ENCODE results near the gene WDR13. TPM values are rescaled to one million over a fixed set of nuclear protein-coding genes. Genes with fewer than 3 reads are reported as not detected.

The WDR13 gene
- total and polyA plus RNA-seq, 4 donors, result 48.0 to 137 (median 131) TPM

DNA sequence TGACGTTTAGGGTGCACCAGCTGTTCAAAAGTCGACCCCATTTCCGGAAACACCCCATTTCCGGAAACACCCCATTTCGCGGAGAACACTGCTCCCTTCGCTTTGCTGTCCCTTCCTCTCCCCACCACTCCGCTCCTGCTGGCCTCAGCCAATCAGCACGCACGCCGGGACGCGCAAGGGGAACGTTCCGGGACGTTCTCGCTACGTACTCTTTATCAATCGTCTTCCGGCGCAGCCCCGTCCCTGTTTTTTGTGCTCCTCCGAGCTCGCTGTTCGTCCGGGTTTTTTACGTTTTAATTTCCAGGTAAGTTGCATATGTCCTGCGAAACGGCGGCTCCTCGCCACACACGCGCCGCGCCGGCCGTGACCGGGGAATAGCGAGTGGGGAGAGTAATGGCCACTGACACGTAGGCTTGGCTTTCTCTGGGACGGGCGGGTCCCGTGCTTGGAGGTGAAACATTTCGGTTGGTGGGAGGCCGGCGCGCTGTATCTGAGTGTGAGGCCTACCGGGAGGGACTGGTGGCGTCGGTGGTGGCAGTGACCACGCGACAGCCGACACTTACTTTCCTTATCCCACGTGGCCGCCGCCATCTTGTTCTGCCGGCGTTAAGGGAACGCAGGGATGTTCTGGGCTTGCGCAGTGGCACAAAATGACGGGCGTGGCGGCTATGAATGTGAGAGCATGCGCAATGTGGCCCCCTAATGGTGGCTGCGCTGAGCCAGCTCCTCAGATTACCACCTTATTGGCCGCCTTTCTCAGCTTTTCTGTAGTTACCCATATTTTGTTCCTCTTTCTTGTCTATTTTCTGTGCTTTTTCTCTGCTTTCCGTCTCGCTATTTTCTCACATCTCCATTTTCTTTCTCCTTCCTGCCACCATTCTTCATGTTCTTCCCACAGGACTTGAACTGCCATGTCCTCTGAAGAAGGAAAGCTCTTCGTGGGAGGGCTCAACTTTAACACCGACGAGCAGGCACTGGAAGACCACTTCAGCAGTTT lies 22.7 kb upstream of the WDR13 start, which contains the start of gene RBM3:
Gene RBM3 (plus strand): TSS at position 215 of the 997 bp plus-strand sequence. CDS start 697 bp downstream, at position 912.
- Histone ChIP-seq H3K4me3 (ENCODE audit: low read depth, low read length) (peak within 1 kb of the TSS; percentile 93), H3K27me3 (ENCODE audit: control insufficient read depth, insufficient read depth, low read length) (no peaks in the 10 kb centered on the region), H3K4me1 (ENCODE audit: control insufficient read depth, insufficient read depth, low read length) (peaks cover 20% of the 10 kb centered on the region), H3K9me3 (ENCODE audit: control insufficient read depth, insufficient read depth, low read length) (no peaks in the 10 kb centered on the region), H3K36me3 (ENCODE audit: control insufficient read depth, insufficient read depth, low read length) (peaks cover 24% of the 10 kb centered on the region), H3K27ac (ENCODE audit: low read depth, low read length) (peak within 1 kb of the TSS; percentile 98)
- WGBS (ENCODE audit: insufficient coverage), result 28% methylated on average over 67 of the region's 71 CpGs
- DNase-seq (ENCODE audit: low read depth in 4 of 6, low spot score in 6 of 6), result peak; percentile 56 to 98 (median 84)

- peak overlapping the region; percentile 93 for H3K4me3 ChIP-seq (ENCODE audit: low read depth, low read length)
- DNase-seq (ENCODE audit: low read depth in 4 of 6, low spot score in 6 of 6), result no peak
- H3K9me3 ChIP-seq (ENCODE audit: control insufficient read depth, insufficient read depth, low read length), result no peaks in the 10 kb centered on the region
- WGBS (ENCODE audit: insufficient coverage), result 83% methylated on average over 13 of the region's 13 CpGs
- H3K36me3 ChIP-seq (ENCODE audit: control insufficient read depth, insufficient read depth, low read length), result peaks cover 24% of the 10 kb centered on the region
- no peaks in the 10 kb centered on the region for H3K27me3 ChIP-seq (ENCODE audit: control insufficient read depth, insufficient read depth, low read length)
- H3K4me1 ChIP-seq (ENCODE audit: control insufficient read depth, insufficient read depth, low read length), result peaks cover 20% of the 10 kb centered on the region
- H3K27ac ChIP-seq (ENCODE audit: low read depth, low read length), result peak overlapping the region; percentile 98
Measured at GRCh38 chrX:48575642-48576041, 21.6 kb upstream of the WDR13 start.

DNA sequence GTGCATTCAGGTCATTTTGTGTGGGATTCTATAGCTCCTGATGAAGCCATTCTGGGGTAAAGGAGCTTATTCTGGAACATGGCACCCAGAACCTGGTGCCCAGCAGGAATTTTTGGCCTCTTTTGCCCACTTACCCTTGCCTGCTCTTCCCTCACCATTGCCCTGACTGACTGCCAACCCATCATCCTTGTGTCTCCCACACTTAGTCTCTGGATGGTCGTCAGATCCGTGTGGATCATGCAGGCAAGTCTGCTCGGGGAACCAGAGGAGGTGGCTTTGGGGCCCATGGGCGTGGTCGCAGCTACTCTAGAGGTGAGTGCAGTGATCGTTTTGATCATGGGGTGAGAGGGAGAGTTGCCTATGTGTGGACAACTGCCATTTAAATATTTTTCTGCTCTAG lies 21.2 kb upstream of the WDR13 start:
- Histone ChIP-seq H3K27ac (ENCODE audit: low read depth, low read length) (no peak overlapping the region), H3K9me3 (ENCODE audit: control insufficient read depth, insufficient read depth, low read length) (no peaks in the 10 kb centered on the region), H3K4me3 (ENCODE audit: low read depth, low read length) (no peak overlapping the region), H3K4me1 (ENCODE audit: control insufficient read depth, insufficient read depth, low read length) (peaks cover 20% of the 10 kb centered on the region), H3K27me3 (ENCODE audit: control insufficient read depth, insufficient read depth, low read length) (no peaks in the 10 kb centered on the region), H3K36me3 (ENCODE audit: control insufficient read depth, insufficient read depth, low read length) (peaks cover 24% of the 10 kb centered on the region)
- DNase-seq (ENCODE audit: low read depth in 4 of 6, low spot score in 6 of 6), result no peak
- 81% methylated on average over 5 of the region's 6 CpGs for WGBS (ENCODE audit: insufficient coverage)

DNA sequence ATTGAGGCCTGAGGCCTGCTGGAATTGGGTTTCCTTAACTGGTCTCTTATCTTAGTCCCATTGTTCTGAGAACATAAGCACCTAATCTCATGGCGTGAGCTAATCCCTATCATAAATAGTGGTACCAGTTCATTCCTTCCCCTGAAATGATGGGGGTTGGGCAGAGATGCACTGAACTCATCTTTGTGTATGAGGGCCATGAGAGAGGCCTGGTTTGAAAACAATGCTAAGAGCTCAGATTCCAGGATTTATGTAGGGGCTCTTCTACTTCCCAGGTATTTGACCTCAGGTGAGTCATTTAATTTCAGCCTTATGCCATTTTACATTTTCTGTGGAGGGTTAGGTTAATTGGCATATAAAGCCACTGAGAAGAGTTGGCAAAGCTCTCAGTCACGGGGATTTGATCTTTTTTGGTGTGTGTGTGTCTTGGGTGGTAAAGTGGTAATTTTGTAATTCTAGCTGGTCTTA lies 18.6 kb upstream of the WDR13 start:
- Histone ChIP-seq H3K27me3 (ENCODE audit: control insufficient read depth, insufficient read depth, low read length) (no peaks in the 10 kb centered on the region), H3K4me1 (ENCODE audit: control insufficient read depth, insufficient read depth, low read length) (peaks cover 15% of the 10 kb centered on the region), H3K9me3 (ENCODE audit: control insufficient read depth, insufficient read depth, low read length) (no peaks in the 10 kb centered on the region), H3K27ac (ENCODE audit: low read depth, low read length) (no peak overlapping the region), H3K4me3 (ENCODE audit: low read depth, low read length) (no peak overlapping the region), H3K36me3 (ENCODE audit: control insufficient read depth, insufficient read depth, low read length) (peaks cover 24% of the 10 kb centered on the region)
- 36% methylated on average over 1 of the region's 2 CpGs for WGBS (ENCODE audit: insufficient coverage)
- no peak for DNase-seq (ENCODE audit: low read depth in 4 of 6, low spot score in 6 of 6)

- H3K27ac ChIP-seq (ENCODE audit: low read depth, low read length), result no peak overlapping the region
- H3K27me3 ChIP-seq (ENCODE audit: control insufficient read depth, insufficient read depth, low read length), result no peaks in the 10 kb centered on the region
- H3K4me1 ChIP-seq (ENCODE audit: control insufficient read depth, insufficient read depth, low read length), result peaks cover 15% of the 10 kb centered on the region
- DNase-seq (ENCODE audit: low read depth in 4 of 6, low spot score in 6 of 6), result no peak
- peaks cover 24% of the 10 kb centered on the region for H3K36me3 ChIP-seq (ENCODE audit: control insufficient read depth, insufficient read depth, low read length)
- WGBS (ENCODE audit: insufficient coverage), result 50% methylated on average over 1 of the region's 3 CpGs
- no peaks in the 10 kb centered on the region for H3K9me3 ChIP-seq (ENCODE audit: control insufficient read depth, insufficient read depth, low read length)
- no peak overlapping the region for H3K4me3 ChIP-seq (ENCODE audit: low read depth, low read length)
Measured at GRCh38 chrX:48579259-48579658, 18.0 kb upstream of the WDR13 start.

- H3K27ac ChIP-seq (ENCODE audit: low read depth, low read length), result no peak overlapping the region
- no peak for DNase-seq (ENCODE audit: low read depth in 4 of 6, low spot score in 6 of 6)
- peaks cover 7% of the 10 kb centered on the region for H3K4me1 ChIP-seq (ENCODE audit: control insufficient read depth, insufficient read depth, low read length)
- no CpG with 5 or more reads among the region's 1 CpG for WGBS (ENCODE audit: insufficient coverage)
- H3K4me3 ChIP-seq (ENCODE audit: low read depth, low read length), result no peak overlapping the region
- no peaks in the 10 kb centered on the region for H3K27me3 ChIP-seq (ENCODE audit: control insufficient read depth, insufficient read depth, low read length)
- peaks cover 20% of the 10 kb centered on the region for H3K36me3 ChIP-seq (ENCODE audit: control insufficient read depth, insufficient read depth, low read length)
- H3K9me3 ChIP-seq (ENCODE audit: control insufficient read depth, insufficient read depth, low read length), result no peaks in the 10 kb centered on the region
Measured at GRCh38 chrX:48580662-48581061, 16.6 kb upstream of the WDR13 start.

DNA sequence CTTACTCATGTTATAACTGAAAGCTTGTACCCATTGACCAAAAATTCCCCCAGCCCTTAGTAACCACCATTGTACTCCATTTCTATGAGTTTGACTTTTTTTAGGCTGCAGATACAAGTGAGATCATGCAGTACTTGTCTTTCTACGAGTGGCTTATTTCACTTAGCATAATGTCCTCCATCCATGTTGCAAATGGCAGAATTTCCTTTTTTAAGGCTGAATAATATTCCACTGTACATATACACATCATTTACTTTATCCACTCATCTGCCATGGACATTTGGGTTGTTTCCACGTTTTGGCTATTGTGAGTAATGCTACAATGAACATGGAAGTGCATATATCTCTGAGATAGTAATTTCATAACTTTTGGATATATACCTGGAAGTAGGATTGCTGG lies 12.6 kb upstream of the WDR13 start:
- WGBS (ENCODE audit: insufficient coverage), result 67% methylated on average over 1 of the region's 2 CpGs

GRCh38 chrX:48589482-48590162 lies 7.7 kb upstream of the WDR13 start:
- 70% methylated on average over 8 of the region's 13 CpGs for WGBS (ENCODE audit: insufficient coverage)
- no peak overlapping the region for H3K4me3 ChIP-seq (ENCODE audit: low read depth, low read length)
- DNase-seq (ENCODE audit: low read depth in 4 of 6, low spot score in 6 of 6), result no peak
- H3K27ac ChIP-seq (ENCODE audit: low read depth, low read length), result no peak overlapping the region
- no peaks in the 10 kb centered on the region for H3K9me3 ChIP-seq (ENCODE audit: control insufficient read depth, insufficient read depth, low read length)
- H3K36me3 ChIP-seq (ENCODE audit: control insufficient read depth, insufficient read depth, low read length), result no peaks in the 10 kb centered on the region
- no peaks in the 10 kb centered on the region for H3K4me1 ChIP-seq (ENCODE audit: control insufficient read depth, insufficient read depth, low read length)
- no peaks in the 10 kb centered on the region for H3K27me3 ChIP-seq (ENCODE audit: control insufficient read depth, insufficient read depth, low read length)

More for the DNA sequence above, 12.6 kb upstream of the WDR13 start:
- H3K36me3 ChIP-seq (ENCODE audit: control insufficient read depth, insufficient read depth, low read length), result no peaks in the 10 kb centered on the region
- no peak for DNase-seq (ENCODE audit: low read depth in 4 of 6, low spot score in 6 of 6)
- H3K27me3 ChIP-seq (ENCODE audit: control insufficient read depth, insufficient read depth, low read length), result no peaks in the 10 kb centered on the region
- H3K27ac ChIP-seq (ENCODE audit: low read depth, low read length), result no peak overlapping the region
- H3K4me3 ChIP-seq (ENCODE audit: low read depth, low read length), result no peak overlapping the region
- H3K4me1 ChIP-seq (ENCODE audit: control insufficient read depth, insufficient read depth, low read length), result no peaks in the 10 kb centered on the region
- no peaks in the 10 kb centered on the region for H3K9me3 ChIP-seq (ENCODE audit: control insufficient read depth, insufficient read depth, low read length)

- no peak overlapping the region for H3K27ac ChIP-seq (ENCODE audit: low read depth, low read length)
- WGBS (ENCODE audit: insufficient coverage), result 82% methylated on average over 18 of the region's 21 CpGs
- no peak for DNase-seq (ENCODE audit: low read depth in 4 of 6, low spot score in 6 of 6)
Measured at GRCh38 chrX:48590203-48591103, 6.8 kb upstream of the WDR13 start.

More at GRCh38 chrX:48590203-48591103, 6.8 kb upstream of the WDR13 start:
- H3K27me3 ChIP-seq (ENCODE audit: control insufficient read depth, insufficient read depth, low read length), result no peaks in the 10 kb centered on the region
- H3K36me3 ChIP-seq (ENCODE audit: control insufficient read depth, insufficient read depth, low read length), result no peaks in the 10 kb centered on the region
- no peak overlapping the region for H3K4me3 ChIP-seq (ENCODE audit: low read depth, low read length)
- no peaks in the 10 kb centered on the region for H3K4me1 ChIP-seq (ENCODE audit: control insufficient read depth, insufficient read depth, low read length)
- no peaks in the 10 kb centered on the region for H3K9me3 ChIP-seq (ENCODE audit: control insufficient read depth, insufficient read depth, low read length)
